Effector memory CD8-positive, alpha-beta T cell (primary cell): ENCODE data around the gene CAB39L.

Experiments
- ATAC-seq: fragments of 150-1000 bp; cut with Tn5 transposase; replicated peaks from 2 replicates; pipeline ENCODE4 v1.10.0; 2021; ENCODE audit warnings: mild to moderate bottlenecking, moderate library complexity
- DNase-seq, 3 experiments: peaks; one replicate each; pipeline ENCODE4 v3.0.0; 2021
- H3K27ac Mint-ChIP-seq, 2 donors: one replicate each; pipeline ENCODE4 v1.8.0; 2022; ENCODE audit warnings: mild to moderate bottlenecking in 2 of 2, mixed read lengths in 2 of 2, moderate library complexity in 2 of 2
- H3K27me3 Mint-ChIP-seq, 2 donors: one replicate each; pipeline ENCODE4 v1.8.0; 2022; ENCODE audit warnings: mixed read lengths in 2 of 2
- H3K36me3 Mint-ChIP-seq: one replicate; pipeline ENCODE4 v1.8.0; 2022; ENCODE audit warnings: mild to moderate bottlenecking, moderate library complexity, mixed read lengths; ENCODE audit not compliant: insufficient read depth
- H3K4me1 Mint-ChIP-seq, 2 donors: one replicate each; pipeline ENCODE4 v1.8.0; 2022; ENCODE audit warnings: low read depth in 2 of 2, mixed read lengths in 2 of 2
- H3K4me3 Mint-ChIP-seq, 2 donors: one replicate each; pipeline ENCODE4 v1.8.0; 2022; ENCODE audit warnings: mild to moderate bottlenecking in 2 of 2, mixed read lengths in 2 of 2, moderate library complexity in 2 of 2
- H3K9me3 Mint-ChIP-seq, 2 donors: one replicate each; pipeline ENCODE4 v1.8.0; 2022; ENCODE audit warnings: mixed read lengths in 2 of 2

The CAB39L gene

GRCh38 chr13:49319551-49319950, 124.3 kb downstream of the CAB39L start:
- no peaks in the 10 kb centered on the region for H3K27me3 Mint-ChIP-seq
- no peaks in the 10 kb centered on the region for H3K9me3 Mint-ChIP-seq
- no peak for DNase-seq
- no peak overlapping the region for H3K4me3 Mint-ChIP-seq
- ATAC-seq: no peak
- H3K4me1 Mint-ChIP-seq: peaks cover 1 to 6% of the 10 kb centered on the region in 2 donors
- no peak overlapping the region for H3K27ac Mint-ChIP-seq
- no peaks in the 10 kb centered on the region for H3K36me3 Mint-ChIP-seq

- H3K27ac Mint-ChIP-seq: no peak overlapping the region
- peaks cover under 1 to 4% of the 10 kb centered on the region in 2 donors for H3K4me1 Mint-ChIP-seq
- no peaks in the 10 kb centered on the region for H3K27me3 Mint-ChIP-seq
- no peaks in the 10 kb centered on the region for H3K9me3 Mint-ChIP-seq
- no peak overlapping the region for H3K4me3 Mint-ChIP-seq
- ATAC-seq (no peak), DNase-seq (no peak)
- H3K36me3 Mint-ChIP-seq: no peaks in the 10 kb centered on the region
These were observed 127.9 kb downstream of the CAB39L start for GRCh38 chr13:49315756-49316482.

- peak overlapping the region in 1 of 2 donors; percentile 59 for H3K27ac Mint-ChIP-seq
These were observed 128.8 kb downstream of the CAB39L start for GRCh38 chr13:49315036-49315565.

GRCh38 chr13:49314344-49314882, 129.5 kb downstream of the CAB39L start:
- DNase-seq (no peak), ATAC-seq (no peak)
- H3K27ac Mint-ChIP-seq: no peak overlapping the region

More at GRCh38 chr13:49315036-49315565, 128.8 kb downstream of the CAB39L start:
- Mint-ChIP-seq H3K4me3 (no peak overlapping the region), H3K36me3 (no peaks in the 10 kb centered on the region), H3K4me1 (no peaks in the 10 kb centered on the region), H3K9me3 (no peaks in the 10 kb centered on the region), H3K27me3 (no peaks in the 10 kb centered on the region)
- ATAC-seq (no peak), DNase-seq (no peak)

GRCh38 chr13:49311816-49312215, 132.0 kb downstream of the CAB39L start:
- no peak for ATAC-seq
- Mint-ChIP-seq H3K4me1 (no peaks in the 10 kb centered on the region), H3K36me3 (peaks cover 3% of the 10 kb centered on the region), H3K27ac (no peak overlapping the region), H3K27me3 (no peaks in the 10 kb centered on the region), H3K9me3 (no peaks in the 10 kb centered on the region), H3K4me3 (no peak overlapping the region)
- DNase-seq: no peak

More at GRCh38 chr13:49314344-49314882, 129.5 kb downstream of the CAB39L start:
- H3K27me3 Mint-ChIP-seq: no peaks in the 10 kb centered on the region
- H3K9me3 Mint-ChIP-seq: no peaks in the 10 kb centered on the region
- no peaks in the 10 kb centered on the region for H3K36me3 Mint-ChIP-seq
- no peaks in the 10 kb centered on the region for H3K4me1 Mint-ChIP-seq
- H3K4me3 Mint-ChIP-seq: no peak overlapping the region

GRCh38 chr13:49310251-49310650, 133.6 kb downstream of the CAB39L start:
- Mint-ChIP-seq H3K36me3 (peaks cover 3% of the 10 kb centered on the region), H3K27ac (no peak overlapping the region), H3K4me3 (no peak overlapping the region), H3K27me3 (no peaks in the 10 kb centered on the region), H3K9me3 (no peaks in the 10 kb centered on the region), H3K4me1 (no peaks in the 10 kb centered on the region)
- no peak for DNase-seq
- ATAC-seq: no peak

GRCh38 chr13:49308921-49309408, 134.9 kb downstream of the CAB39L start:
- Mint-ChIP-seq H3K4me3 (no peak overlapping the region), H3K4me1 (no peaks in the 10 kb centered on the region), H3K27ac (no peak overlapping the region), H3K27me3 (no peaks in the 10 kb centered on the region), H3K9me3 (no peaks in the 10 kb centered on the region), H3K36me3 (peaks cover 3% of the 10 kb centered on the region)
- ATAC-seq: no peak
- DNase-seq: no peak

GRCh38 chr13:49308097-49308875, 135.6 kb downstream of the CAB39L start:
- DNase-seq (no peak), ATAC-seq (no peak)
- Mint-ChIP-seq H3K4me3 (no peak overlapping the region), H3K27me3 (no peaks in the 10 kb centered on the region), H3K27ac (peak overlapping the region; percentile 5 to 57), H3K4me1 (no peaks in the 10 kb centered on the region), H3K9me3 (no peaks in the 10 kb centered on the region), H3K36me3 (peaks cover 3% of the 10 kb centered on the region)

- ATAC-seq (no peak), DNase-seq (no peak)
- H3K36me3 Mint-ChIP-seq: peaks cover 5% of the 10 kb centered on the region
- no peak overlapping the region for H3K4me3 Mint-ChIP-seq
- H3K9me3 Mint-ChIP-seq: no peaks in the 10 kb centered on the region
- peaks cover 0 to 2% of the 10 kb centered on the region in 2 donors for H3K4me1 Mint-ChIP-seq
- H3K27me3 Mint-ChIP-seq: no peaks in the 10 kb centered on the region
- peak overlapping the region in 1 of 2 donors; percentile 5 for H3K27ac Mint-ChIP-seq
These were observed 136.5 kb downstream of the CAB39L start for GRCh38 chr13:49307365-49307764.

- Mint-ChIP-seq H3K27ac (no peak overlapping the region), H3K4me3 (no peak overlapping the region), H3K4me1 (peaks cover 5 to 12% of the 10 kb centered on the region in 2 donors), H3K36me3 (peaks cover 6% of the 10 kb centered on the region), H3K27me3 (no peaks in the 10 kb centered on the region), H3K9me3 (no peaks in the 10 kb centered on the region)
- no peak for DNase-seq
- ATAC-seq: no peak
These were observed 138.0 kb downstream of the CAB39L start for GRCh38 chr13:49305792-49306425.

- Mint-ChIP-seq H3K27me3 (no peaks in the 10 kb centered on the region), H3K36me3 (peaks cover 6% of the 10 kb centered on the region), H3K9me3 (no peaks in the 10 kb centered on the region), H3K27ac (no peak overlapping the region), H3K4me3 (no peak overlapping the region), H3K4me1 (peaks cover 5 to 12% of the 10 kb centered on the region in 2 donors)
- ATAC-seq: no peak
- no peak for DNase-seq
These were observed 138.8 kb downstream of the CAB39L start for GRCh38 chr13:49304763-49305700.

- H3K27ac Mint-ChIP-seq: no peak overlapping the region
- H3K4me1 Mint-ChIP-seq: peaks cover 5 to 12% of the 10 kb centered on the region in 2 donors
- DNase-seq (no peak), ATAC-seq (no peak)
- no peaks in the 10 kb centered on the region for H3K27me3 Mint-ChIP-seq
- peaks cover 6% of the 10 kb centered on the region for H3K36me3 Mint-ChIP-seq
- H3K4me3 Mint-ChIP-seq: no peak overlapping the region
- H3K9me3 Mint-ChIP-seq: no peaks in the 10 kb centered on the region
These were observed 139.5 kb downstream of the CAB39L start for GRCh38 chr13:49304356-49304755.
